Measurements from ENCODE around the gene HAO2. TPM values are rescaled to one million over a fixed set of nuclear protein-coding genes. Genes with fewer than 3 reads are reported as not detected.

HAO2 gene
- total RNA-seq, 6 experiments from 2014 or later: 33.9 to 282 (median 99.3) TPM

DNA sequence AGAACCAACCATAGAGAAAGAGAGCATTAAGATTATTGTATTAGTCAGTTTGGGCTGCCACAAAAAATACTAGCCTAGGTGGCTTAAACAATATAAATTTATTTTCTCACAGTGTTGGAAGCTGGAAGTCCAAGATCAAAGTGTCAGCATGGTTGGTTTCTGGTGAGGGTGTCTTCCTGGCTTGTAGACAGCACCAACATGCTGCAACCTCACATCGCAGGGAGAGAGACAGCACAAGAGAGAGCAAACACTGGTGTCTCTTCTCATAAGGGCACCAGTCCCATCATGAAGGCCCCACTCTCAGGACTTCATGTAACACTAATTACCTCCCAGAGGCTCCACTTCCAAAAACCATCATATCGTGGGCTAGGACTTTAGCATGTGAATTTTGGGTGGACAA, 30.6 kb upstream of the HAO2 start:
- intact Hi-C loops (cut with DNase I): no loop called here
- no peak for DNase-seq
- Histone ChIP-seq H3K27ac (peak overlapping the region in 2 of 3 donors; percentile 8), H3K4me3 (no peak overlapping the region), H3K36me3 (no peaks in the 10 kb centered on the region), H3K4me1 (peaks cover 0 to 62% (median 23%) of the 10 kb centered on the region in 4 donors), H3K9me3 (no peaks in the 10 kb centered on the region), H3K27me3 (no peaks in the 10 kb centered on the region)
- ATAC-seq: no peak
- TF ChIP-seq CTCF (IDR thresholded peaks at IDR 0.05) (no peak), POLR2A (IDR thresholded peaks at IDR 0.05) (no peak)
- 26% methylated on average over 2 of the region's 2 CpGs for WGBS (ENCODE audit: insufficient coverage, low coverage, low lambda C conversion rate, missing lambda C conversion rate)

- H3K36me3 ChIP-seq: no peaks in the 10 kb centered on the region
- ATAC-seq: peak in 2 of 4 donors; percentile 4
These were observed 29.8 kb upstream of the HAO2 start for GRCh38 chr1:119338757-119339156.

GRCh38 chr1:119340861-119341261, 27.7 kb upstream of the HAO2 start:
- ATAC-seq (peak; percentile 13 to 41 (median 26)), DNase-seq (no peak)
- Histone ChIP-seq H3K36me3 (no peaks in the 10 kb centered on the region), H3K27ac (peak overlapping the region; percentile 34 to 78 (median 77)), H3K4me3 (no peak overlapping the region), H3K9me3 (no peaks in the 10 kb centered on the region), H3K27me3 (no peaks in the 10 kb centered on the region), H3K4me1 (peaks cover 0 to 90% (median 28%) of the 10 kb centered on the region in 4 donors)
- intact Hi-C loops (cut with DNase I): no loop called here
- TF ChIP-seq POLR2A (IDR thresholded peaks at IDR 0.05): no peak
- no peak for TF ChIP-seq CTCF (IDR thresholded peaks at IDR 0.05)

More at GRCh38 chr1:119338757-119339156, 29.8 kb upstream of the HAO2 start:
- H3K4me1 ChIP-seq: peaks cover 0 to 69% (median 24%) of the 10 kb centered on the region in 4 donors
- H3K9me3 ChIP-seq: no peaks in the 10 kb centered on the region
- intact Hi-C loops (cut with DNase I): no loop called here
- WGBS (ENCODE audit: insufficient coverage, low coverage, low lambda C conversion rate, missing lambda C conversion rate): 29% methylated on average over 3 of the region's 3 CpGs
- no peak for DNase-seq
- no peaks in the 10 kb centered on the region for H3K27me3 ChIP-seq
- no peak overlapping the region for H3K4me3 ChIP-seq
- no peak for TF ChIP-seq CTCF (IDR thresholded peaks at IDR 0.05)
- TF ChIP-seq POLR2A (IDR thresholded peaks at IDR 0.05): no peak
- H3K27ac ChIP-seq: no peak overlapping the region

GRCh38 chr1:119341372-119341947, 27.1 kb upstream of the HAO2 start:
- peaks cover 0 to 93% (median 31%) of the 10 kb centered on the region in 4 donors for H3K4me1 ChIP-seq
- no peak overlapping the region for H3K4me3 ChIP-seq
- H3K27ac ChIP-seq: peak overlapping the region; percentile 34 to 78 (median 77)
- DNase-seq: peak in 1 of 3 donors; percentile 66
- ATAC-seq: peak; percentile 86 to 97 (median 93)
- no peaks in the 10 kb centered on the region for H3K9me3 ChIP-seq
- intact Hi-C loops (cut with DNase I): no loop called here
- H3K27me3 ChIP-seq: no peaks in the 10 kb centered on the region
- TF ChIP-seq POLR2A (IDR thresholded peaks at IDR 0.05): no peak
- TF ChIP-seq CTCF (IDR thresholded peaks at IDR 0.05): no peak
- H3K36me3 ChIP-seq: no peaks in the 10 kb centered on the region
- WGBS (ENCODE audit: insufficient coverage, low coverage, low lambda C conversion rate, missing lambda C conversion rate): 27% methylated on average over 5 of the region's 5 CpGs
